A673 (cell line): ENCODE results near the gene PPARG. TPM values are rescaled to one million over a fixed set of nuclear protein-coding genes. Genes with fewer than 3 reads are reported as not detected.

Experiments
- BruUV-seq: library from RNA; stranded (reverse); fragments of 400-500 nt; replicated peaks from 2 replicates; lab custom pipeline; 2021; lab: Mats Ljungman, UMichigan
- CTCF ChIA-PET: fragments of 300-600 bp; sonication (Branson Sonifier 250); formaldehyde crosslinking; loops from one replicate; lab custom pipeline; 2022; ENCODE audit warnings: antibody characterized with exemption; lab: Charles Lee
- POLR2A ChIA-PET: fragments of 300-600 bp; sonication (Branson Sonifier 250); formaldehyde crosslinking; loops from one replicate; lab custom pipeline; 2022; ENCODE audit warnings: antibody characterized with exemption; ENCODE audit not compliant: low non-redundant PET; lab: Charles Lee
- DNase-seq: peaks from one replicate; pipeline ENCODE4 v3.0.0-alpha.2; 2015; ENCODE audit warnings: low spot score
- H3K27ac ChIP-seq: fragments of 200-600 bp; sonication (generic); 2 replicates; pipeline ENCODE4 v1.5.1; 2016; ENCODE audit warnings: mixed run types, low read depth, mild to moderate bottlenecking, mixed read lengths, antibody characterized with exemption, low read length; ENCODE audit not compliant: poor library complexity, severe bottlenecking
- H3K27me3 ChIP-seq: fragments of 200-600 bp; sonication (generic); replicated peaks from 2 replicates; pipeline ENCODE4 v1.6.1; 2017; ENCODE audit warnings: mixed run types, low read depth, mild to moderate bottlenecking, mixed read lengths, antibody characterized with exemption, low read length; ENCODE audit not compliant: insufficient read depth, poor library complexity
- H3K36me3 ChIP-seq: fragments of 200-600 bp; sonication (generic); 2 replicates; pipeline ENCODE4 v1.6.1; 2016; ENCODE audit warnings: mixed run types, mild to moderate bottlenecking, mixed read lengths, antibody characterized with exemption, low read length; ENCODE audit not compliant: insufficient read depth, poor library complexity, severe bottlenecking
- H3K4me1 ChIP-seq: fragments of 200-600 bp; sonication (generic); 2 replicates; pipeline ENCODE4 v1.6.1; 2017; ENCODE audit warnings: mixed run types, mild to moderate bottlenecking, mixed read lengths, antibody characterized with exemption, low read length; ENCODE audit not compliant: insufficient read depth, poor library complexity, severe bottlenecking
- H3K4me3 ChIP-seq: fragments of 200-600 bp; sonication (generic); 2 replicates; pipeline ENCODE4 v1.5.1; 2016; ENCODE audit warnings: low read depth, mixed run types, mild to moderate bottlenecking, mixed read lengths, low read length; ENCODE audit not compliant: poor library complexity, severe bottlenecking
- H3K9me3 ChIP-seq: fragments of 200-600 bp; sonication (generic); 2 replicates; pipeline ENCODE4 v1.6.1; 2016; ENCODE audit warnings: mixed run types, low read depth, mild to moderate bottlenecking, mixed read lengths, antibody characterized with exemption, low read length; ENCODE audit not compliant: poor library complexity, severe bottlenecking
- CTCF ChIP-seq: fragments of 300-800, 200-600 bp; sonication (generic); conservative IDR thresholded peaks from 2 replicates; pipeline ENCODE4 v1.5.1; 2017; ENCODE audit warnings: low read depth, mild to moderate bottlenecking, antibody characterized with exemption, low read length, moderate library complexity, mixed read lengths
- EZH2 ChIP-seq: fragments of 200-600 bp; sonication (generic); IDR thresholded peaks from 2 replicates; pipeline ENCODE4 v1.6.1; 2017; ENCODE audit warnings: borderline replicate concordance, low read depth, mild to moderate bottlenecking, mixed read lengths, antibody characterized with exemption, low read length; ENCODE audit not compliant: poor library complexity, severe bottlenecking
- intact Hi-C: fragments of 100-400 bp; cut with micrococcal nuclease; formaldehyde crosslinking; loops from one replicate; pipeline ENCODE4 v1.10.0; 2022; ENCODE audit not compliant: unreplicated experiment
- total RNA-seq: library from RNA; stranded (reverse); gene quantifications from 2 replicates; pipeline ENCODE4 v1.2.3, GENCODE V29; 2021

Gene PPARG
- total RNA-seq, 1 experiment from 2014 or later: 0.62 TPM

- intact Hi-C loops: no loop called here
- Histone ChIP-seq H3K27ac (no peak overlapping the region), H3K4me1 (no peaks in the 10 kb centered on the region), H3K9me3 (no peaks in the 10 kb centered on the region), H3K4me3 (no peak overlapping the region), H3K27me3 (peaks cover 13% of the 10 kb centered on the region), H3K36me3 (no peaks in the 10 kb centered on the region)
- POLR2A ChIA-PET: no interaction called here
- no TSS peak for BruUV-seq
- TF ChIP-seq EZH2 (no peak), CTCF (no peak)
- CTCF ChIA-PET: no interaction called here
- no peak for DNase-seq
These were observed 61.3 kb downstream of the PPARG start for GRCh38 chr3:12349895-12350811.

GRCh38 chr3:12351145-12351544 is 62.3 kb downstream of the PPARG start:
- H3K27me3 ChIP-seq: peaks cover 3% of the 10 kb centered on the region
- no peak overlapping the region for H3K27ac ChIP-seq
- no peaks in the 10 kb centered on the region for H3K4me1 ChIP-seq
- H3K36me3 ChIP-seq: no peaks in the 10 kb centered on the region
- POLR2A ChIA-PET: no interaction called here
- DNase-seq: no peak
- TF ChIP-seq EZH2 (no peak), CTCF (no peak)
- no peak overlapping the region for H3K4me3 ChIP-seq
- intact Hi-C loops: no loop called here
- CTCF ChIA-PET: no interaction called here
- BruUV-seq: no TSS peak
- H3K9me3 ChIP-seq: no peaks in the 10 kb centered on the region

- Histone ChIP-seq H3K4me3 (no peak overlapping the region), H3K27ac (no peak overlapping the region), H3K36me3 (no peaks in the 10 kb centered on the region), H3K27me3 (no peaks in the 10 kb centered on the region), H3K9me3 (no peaks in the 10 kb centered on the region), H3K4me1 (no peaks in the 10 kb centered on the region)
- no peak for DNase-seq
- POLR2A ChIA-PET: no interaction called here
- intact Hi-C loops: no loop called here
- CTCF ChIA-PET: no interaction called here
- TF ChIP-seq CTCF: no peak; the same call in 1 of the 2 replicates
- no peak for TF ChIP-seq EZH2
- no TSS peak for BruUV-seq
These were observed 63.4 kb downstream of the PPARG start for GRCh38 chr3:12352253-12352652.
